Measurements from ENCODE around the gene CD300H. TPM values are rescaled to one million over a fixed set of nuclear protein-coding genes. Genes with fewer than 3 reads are reported as not detected.

CD300H gene
- total RNA-seq, 1 donor from 2014 or later = not detected

GRCh38 chr17:74606050-74606449 lies 38.7 kb upstream of the CD300H start:
- peaks cover 54% of the 10 kb centered on the region for H3K27me3 Mint-ChIP-seq
- H3K9me3 Mint-ChIP-seq = no peaks in the 10 kb centered on the region
- no peak overlapping the region for H3K4me3 Mint-ChIP-seq
- no peak overlapping the region for H3K27ac Mint-ChIP-seq
- no peak for DNase-seq (ENCODE audit: extremely low spot score, unreplicated experiment)
- H3K4me1 Mint-ChIP-seq (ENCODE audit: unreplicated experiment) = no peaks in the 10 kb centered on the region
- no peaks in the 10 kb centered on the region for H3K36me3 Mint-ChIP-seq
- no peak for TF ChIP-seq CTCF (conservative IDR thresholded peaks at IDR 0.05)

DNA sequence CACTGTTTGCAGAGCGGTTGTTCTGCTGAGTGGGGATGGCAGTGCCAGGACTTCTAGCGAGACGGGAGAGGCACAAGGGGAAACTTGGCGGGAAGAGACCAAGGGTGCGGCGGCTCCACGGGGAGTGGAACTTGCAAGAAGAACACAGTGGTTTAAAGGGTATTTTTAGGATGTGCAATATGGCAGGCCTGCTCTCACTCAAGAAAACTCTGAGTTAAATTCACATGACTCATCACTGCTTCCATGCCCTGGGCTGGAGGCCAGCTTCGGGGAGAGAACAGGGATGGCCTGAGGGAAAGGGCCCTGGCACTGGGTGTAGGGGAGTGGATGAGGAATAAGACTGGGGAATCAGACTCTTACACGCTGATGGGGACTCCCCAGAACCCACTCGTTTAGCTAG lies 38.1 kb upstream of the CD300H start:
- no peaks in the 10 kb centered on the region for H3K9me3 Mint-ChIP-seq
- H3K36me3 Mint-ChIP-seq = no peaks in the 10 kb centered on the region
- DNase-seq (ENCODE audit: extremely low spot score, unreplicated experiment) = no peak
- H3K27ac Mint-ChIP-seq = no peak overlapping the region
- no peak overlapping the region for H3K4me3 Mint-ChIP-seq
- no peak for TF ChIP-seq CTCF (conservative IDR thresholded peaks at IDR 0.05)
- H3K27me3 Mint-ChIP-seq = peaks cover 60% of the 10 kb centered on the region
- no peaks in the 10 kb centered on the region for H3K4me1 Mint-ChIP-seq (ENCODE audit: unreplicated experiment)

GRCh38 chr17:74604761-74605160 lies 37.5 kb upstream of the CD300H start:
- DNase-seq (ENCODE audit: extremely low spot score, unreplicated experiment) = no peak
- H3K27ac Mint-ChIP-seq = no peak overlapping the region
- no peaks in the 10 kb centered on the region for H3K36me3 Mint-ChIP-seq
- TF ChIP-seq CTCF (conservative IDR thresholded peaks at IDR 0.05) = no peak
- H3K4me3 Mint-ChIP-seq = no peak overlapping the region
- H3K9me3 Mint-ChIP-seq = no peaks in the 10 kb centered on the region
- no peaks in the 10 kb centered on the region for H3K4me1 Mint-ChIP-seq (ENCODE audit: unreplicated experiment)
- peaks cover 66% of the 10 kb centered on the region for H3K27me3 Mint-ChIP-seq

DNA sequence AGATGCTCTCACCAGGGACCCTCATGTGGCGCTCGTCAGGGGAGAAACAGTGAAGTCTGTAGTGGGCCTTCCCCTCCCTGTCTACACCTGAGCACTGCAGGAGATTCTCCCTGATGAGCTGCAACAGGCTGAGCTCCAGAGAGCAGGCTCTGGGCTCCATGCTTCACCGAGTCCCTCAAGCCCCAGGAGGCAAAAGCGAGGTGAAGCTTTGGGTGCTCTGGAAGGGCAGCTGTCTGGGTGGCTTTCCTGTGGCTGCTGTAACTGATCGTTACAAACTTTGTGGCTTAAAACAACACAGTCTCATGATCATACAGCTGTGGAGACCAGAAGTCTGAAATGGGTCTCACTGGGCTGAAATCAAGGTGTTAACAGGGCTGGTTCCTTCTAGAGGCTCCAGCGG lies 36.9 kb upstream of the CD300H start:
- H3K27ac Mint-ChIP-seq = no peak overlapping the region
- no peaks in the 10 kb centered on the region for H3K4me1 Mint-ChIP-seq (ENCODE audit: unreplicated experiment)
- H3K9me3 Mint-ChIP-seq = no peaks in the 10 kb centered on the region
- no peak overlapping the region for H3K4me3 Mint-ChIP-seq
- H3K36me3 Mint-ChIP-seq = no peaks in the 10 kb centered on the region
- no peak for TF ChIP-seq CTCF (conservative IDR thresholded peaks at IDR 0.05)
- DNase-seq (ENCODE audit: extremely low spot score, unreplicated experiment) = no peak
- peaks cover 71% of the 10 kb centered on the region for H3K27me3 Mint-ChIP-seq

DNA sequence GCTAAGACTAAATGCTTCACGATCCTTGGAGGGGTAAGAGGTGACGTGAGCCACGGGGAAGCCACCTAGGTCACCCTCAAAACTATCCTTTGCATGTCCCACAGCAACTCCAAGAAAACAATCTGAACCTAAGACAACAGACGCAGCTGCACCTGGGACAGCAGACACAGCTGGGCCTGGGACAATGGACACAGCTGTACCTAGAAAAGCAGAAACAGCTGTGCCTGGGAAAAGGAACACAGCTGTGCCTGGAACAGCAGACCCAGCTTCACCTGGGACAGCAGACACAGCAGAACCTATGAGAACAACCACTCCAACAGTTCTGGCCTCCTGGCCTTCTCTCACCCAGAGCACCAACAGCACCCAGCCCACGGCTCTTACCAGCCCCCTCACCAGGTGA lies 36.4 kb upstream of the CD300H start:
- H3K27me3 Mint-ChIP-seq = peaks cover 69% of the 10 kb centered on the region
- H3K4me1 Mint-ChIP-seq (ENCODE audit: unreplicated experiment) = no peaks in the 10 kb centered on the region
- no peaks in the 10 kb centered on the region for H3K36me3 Mint-ChIP-seq
- no peak for DNase-seq (ENCODE audit: extremely low spot score, unreplicated experiment)
- H3K9me3 Mint-ChIP-seq = no peaks in the 10 kb centered on the region
- H3K27ac Mint-ChIP-seq = no peak overlapping the region
- H3K4me3 Mint-ChIP-seq = no peak overlapping the region
- TF ChIP-seq CTCF (conservative IDR thresholded peaks at IDR 0.05) = no peak

DNA sequence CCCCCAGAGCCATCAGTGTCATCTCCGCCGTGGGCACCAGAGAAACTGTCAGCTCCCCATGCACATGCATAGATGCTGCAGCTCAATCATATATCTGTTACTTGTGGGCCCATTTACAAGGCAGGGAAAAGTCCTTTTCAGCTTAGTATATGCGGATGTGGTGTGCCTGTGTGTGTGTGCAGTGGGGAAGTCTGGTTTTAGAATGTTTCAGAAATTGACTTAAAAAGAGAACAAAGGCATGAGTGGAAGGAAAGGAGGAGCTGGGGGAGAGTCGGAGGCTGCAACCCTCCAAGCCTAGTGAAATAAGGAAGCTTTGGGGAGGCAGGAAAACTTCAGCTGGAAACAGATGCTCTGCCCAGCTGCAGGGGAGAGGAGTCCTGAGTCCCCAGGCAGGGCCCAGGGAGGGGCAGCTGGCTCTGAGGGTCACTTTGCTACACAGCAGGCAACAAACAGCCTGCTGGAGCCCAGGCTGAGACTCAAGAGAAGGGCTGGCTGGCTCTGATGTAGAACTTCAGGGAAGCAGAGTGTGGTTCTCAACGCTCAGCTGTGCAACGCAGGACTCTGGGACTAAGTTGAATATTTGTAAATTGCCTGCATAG lies 35.8 kb upstream of the CD300H start:
- Mint-ChIP-seq H3K9me3 (no peaks in the 10 kb centered on the region), H3K36me3 (no peaks in the 10 kb centered on the region), H3K4me1 (ENCODE audit: unreplicated experiment) (no peaks in the 10 kb centered on the region), H3K27ac (no peak overlapping the region), H3K4me3 (no peak overlapping the region), H3K27me3 (peaks cover 71% of the 10 kb centered on the region)
- TF ChIP-seq CTCF (conservative IDR thresholded peaks at IDR 0.05) = no peak
- DNase-seq (ENCODE audit: extremely low spot score, unreplicated experiment) = no peak
